OCI-M2 (cell line): ENCODE measurements around the gene TLCD4.

Experiments used
- DNase-seq: peaks from one replicate; lab custom pipeline; 2025; ENCODE audit not compliant: unreplicated experiment; lab: John Stamatoyannopoulos, UW

TLCD4 gene

GRCh38 chr1:95094923-95095322 is 22.2 kb upstream of the TLCD4 start:
- no peak for DNase-seq

- DNase-seq = no peak
Observed at GRCh38 chr1:95095833-95096217, 21.3 kb upstream of the TLCD4 start.

DNA sequence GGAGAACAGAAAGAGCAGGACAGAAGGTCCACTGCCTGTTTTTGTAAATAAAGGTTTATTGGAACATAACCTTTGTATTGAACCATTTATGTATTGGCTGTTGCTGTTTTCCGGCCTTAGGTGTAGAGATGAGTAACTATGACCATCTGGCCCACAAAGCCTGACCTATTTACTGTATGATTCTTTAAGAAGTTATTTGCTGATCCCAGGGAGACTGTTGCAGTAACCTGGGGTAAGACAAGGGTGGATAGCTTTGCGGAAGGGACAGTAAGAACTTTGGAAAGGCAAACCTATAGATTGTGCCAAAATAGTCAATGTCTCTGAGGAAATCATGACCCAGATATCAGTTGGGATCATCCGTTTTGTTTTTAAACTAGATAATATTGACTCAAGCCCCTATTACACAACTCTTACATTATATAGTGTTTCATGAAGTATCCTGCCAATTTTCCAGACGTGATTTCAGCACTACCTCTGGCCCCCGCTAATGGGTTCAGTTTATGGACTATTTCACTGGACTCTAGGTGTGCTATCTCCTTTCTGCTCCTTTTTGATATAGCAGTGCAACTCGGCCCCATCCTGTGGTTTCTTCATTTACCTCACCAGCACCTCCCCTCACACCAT is 20.8 kb upstream of the TLCD4 start:
- no peak for DNase-seq

GRCh38 chr1:95097426-95097825 is 19.7 kb upstream of the TLCD4 start:
- DNase-seq = no peak

DNA sequence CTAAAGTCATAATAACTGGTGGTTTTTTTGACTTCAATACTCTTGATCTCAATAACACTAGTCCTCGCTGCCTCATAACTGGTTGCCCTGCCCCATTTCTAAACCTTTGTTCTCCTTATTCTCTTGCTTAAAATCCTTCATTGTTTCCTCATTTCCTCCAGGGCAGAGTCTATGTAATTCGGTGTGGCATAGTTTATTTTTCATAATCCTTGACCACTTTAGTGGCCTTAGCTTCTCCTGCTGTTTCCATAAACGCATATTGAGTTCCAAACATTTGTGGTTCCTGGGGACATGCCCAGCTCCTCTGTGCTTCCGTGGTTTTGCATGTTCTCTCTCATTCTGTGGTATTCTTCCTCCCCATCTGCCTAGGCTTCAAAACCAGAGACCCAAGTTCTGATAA is 19.0 kb upstream of the TLCD4 start:
- no peak for DNase-seq

DNA sequence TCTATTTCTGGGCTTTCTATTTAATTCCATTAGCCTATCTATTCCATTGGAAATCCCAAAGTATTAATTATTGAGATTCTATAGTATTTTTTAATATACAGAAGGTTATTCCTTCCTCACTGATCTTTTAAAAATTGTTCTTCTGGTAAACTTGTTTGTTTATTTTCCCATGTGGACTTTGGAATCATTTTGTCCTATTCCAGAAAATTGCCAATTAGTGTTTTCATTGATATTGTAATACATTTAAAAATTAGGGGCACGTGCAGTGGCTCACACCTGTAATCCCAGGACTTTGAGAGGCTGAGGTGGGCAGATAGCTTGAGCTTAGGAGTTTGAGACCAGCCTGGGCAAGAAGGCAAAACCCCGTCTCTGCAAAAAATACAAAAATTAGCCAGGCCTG is 8.4 kb upstream of the TLCD4 start:
- no peak for DNase-seq

GRCh38 chr1:95111014-95111413 is 6.1 kb upstream of the TLCD4 start:
- no peak for DNase-seq

DNA sequence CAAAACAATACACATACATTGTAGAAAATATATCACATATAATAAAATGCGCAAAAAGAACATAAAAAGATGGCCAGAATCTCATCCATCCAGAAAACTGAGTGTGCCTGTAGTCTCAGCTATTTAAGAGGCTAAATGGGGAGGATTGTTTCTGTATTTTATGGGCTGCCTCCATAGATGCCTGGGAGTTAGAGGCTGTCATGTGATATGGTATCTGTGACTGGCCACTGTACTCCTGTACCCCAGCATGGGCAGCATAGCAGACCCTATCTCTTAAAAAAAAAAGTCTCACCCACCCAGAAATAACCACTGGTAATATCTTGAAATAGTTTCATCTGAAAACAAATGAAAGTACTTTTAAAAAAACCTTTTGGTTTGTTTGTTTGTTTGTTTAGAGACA is 3.5 kb upstream of the TLCD4 start:
- DNase-seq = no peak

GRCh38 chr1:95115708-95116137 is 1.4 kb upstream of the TLCD4 start:
- no peak for DNase-seq

DNA sequence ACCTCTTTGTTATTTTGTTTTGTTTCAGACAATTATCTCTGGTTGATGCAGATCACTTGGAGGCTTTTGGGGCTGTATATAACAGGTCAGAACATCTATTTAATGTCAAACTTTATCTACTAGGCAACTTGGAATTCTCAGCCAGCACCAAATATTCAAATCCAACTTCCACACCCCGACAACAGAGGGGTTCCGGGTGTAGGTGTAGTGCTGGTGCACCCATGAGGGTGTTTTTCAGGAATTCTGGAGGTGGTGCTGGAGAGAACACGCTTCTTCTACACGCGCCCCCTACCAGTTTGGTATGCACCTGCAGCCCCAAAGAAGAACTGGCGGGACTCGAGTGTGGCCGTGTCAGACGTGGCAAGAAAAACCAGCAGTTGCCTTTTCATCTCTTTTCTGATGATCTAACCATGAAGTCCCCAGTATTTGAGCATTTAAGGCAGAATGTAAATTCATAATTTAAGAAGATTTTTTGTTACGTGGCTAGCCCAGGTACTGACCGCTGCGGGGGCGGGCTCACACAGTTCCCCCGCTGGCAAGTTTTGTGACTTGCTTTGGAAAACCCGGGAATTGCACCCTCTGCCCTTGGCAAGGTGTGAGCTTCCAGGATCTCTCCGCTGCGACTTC is 462 bp upstream of the TLCD4 start:
- DNase-seq = no peak

GRCh38 chr1:95118067-95118499 is 928 bp downstream of the TLCD4 start:
- no peak for DNase-seq

GRCh38 chr1:95118710-95119109 is 1.6 kb downstream of the TLCD4 start:
- no peak for DNase-seq

DNA sequence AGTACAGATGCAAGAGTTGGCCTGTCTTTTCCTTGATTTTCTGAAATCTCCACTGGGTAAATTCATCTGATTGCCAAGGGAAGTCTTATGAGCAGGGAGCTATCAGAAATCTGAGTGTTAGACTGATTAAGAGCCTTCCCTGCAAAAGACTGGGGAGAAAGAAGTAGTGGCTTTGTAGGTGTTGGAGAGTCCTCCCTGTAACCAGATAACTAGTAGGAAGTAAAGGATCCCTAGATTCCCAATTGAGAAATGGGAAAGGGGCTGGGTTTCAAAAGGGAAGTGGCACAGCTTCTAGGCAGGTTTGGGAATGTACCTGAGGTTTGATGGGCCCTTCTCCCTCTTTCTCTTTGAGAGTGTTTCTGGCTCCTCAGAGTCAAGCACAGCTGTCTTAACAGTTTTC is 2.1 kb downstream of the TLCD4 start:
- no peak for DNase-seq

- no peak for DNase-seq
Observed at GRCh38 chr1:95122151-95122697, 5.1 kb downstream of the TLCD4 start.

- no peak for DNase-seq
Observed at GRCh38 chr1:95124342-95124741, 7.2 kb downstream of the TLCD4 start.

DNA sequence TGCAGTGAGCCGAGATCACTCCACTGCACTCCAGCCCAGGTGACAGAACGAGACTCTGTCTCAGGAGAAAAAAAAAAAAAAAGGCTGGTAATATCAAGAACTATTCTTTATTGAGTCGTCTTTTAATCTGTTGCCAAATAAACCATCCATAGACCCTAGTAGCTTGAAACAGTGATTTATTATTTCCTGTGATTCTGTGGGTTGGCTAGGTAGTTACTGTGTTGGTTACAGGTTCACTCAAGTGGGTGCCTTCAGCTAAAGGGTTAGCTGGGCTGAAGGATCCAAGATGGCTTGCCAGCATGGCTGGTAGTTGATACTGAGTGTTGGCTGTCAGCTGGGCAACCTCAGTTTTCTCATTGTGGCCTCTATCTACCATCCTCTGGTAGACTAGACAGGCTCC is 9.2 kb downstream of the TLCD4 start:
- DNase-seq = no peak

DNA sequence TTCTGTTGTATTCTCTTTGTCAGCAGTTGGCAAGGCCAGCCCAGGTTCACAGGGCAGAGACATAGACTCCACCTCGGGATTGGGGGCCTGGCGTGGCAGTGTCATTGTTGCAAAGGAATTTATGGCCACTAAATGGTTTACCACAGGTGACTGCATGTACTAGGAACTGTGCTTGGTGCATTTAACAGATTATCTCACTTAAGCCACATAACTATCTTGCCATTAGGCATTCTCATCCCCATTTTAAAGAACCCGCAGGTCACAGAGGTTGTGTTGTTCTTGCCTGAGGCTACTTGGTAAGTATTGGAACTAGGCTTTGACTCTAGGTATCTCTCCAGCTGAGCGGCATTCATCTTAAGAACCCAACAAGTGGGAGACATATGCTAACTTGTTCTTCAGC is 9.7 kb downstream of the TLCD4 start:
- no peak for DNase-seq

- DNase-seq = no peak
Observed at GRCh38 chr1:95127380-95127779, 10.2 kb downstream of the TLCD4 start.

DNA sequence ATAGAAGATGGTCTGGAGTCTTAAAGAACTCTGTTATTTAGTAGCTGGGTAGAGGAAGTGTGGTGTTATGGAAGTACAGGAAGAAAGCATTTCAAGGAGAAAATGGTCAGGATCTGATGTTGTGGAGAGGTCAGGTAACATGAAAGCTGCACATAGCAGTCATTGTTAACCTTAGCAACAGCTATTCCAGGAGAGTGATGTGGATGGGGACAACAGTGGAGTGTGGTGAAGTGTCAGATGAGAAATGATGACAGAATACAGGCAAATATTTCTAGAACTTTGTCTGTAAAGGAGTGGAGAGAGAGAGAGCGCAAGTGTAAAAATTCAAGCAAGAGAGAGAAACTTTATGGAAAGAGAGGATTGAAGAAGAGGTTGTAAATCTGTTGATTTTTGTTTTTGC is 15.6 kb downstream of the TLCD4 start:
- DNase-seq = no peak

GRCh38 chr1:95133687-95134086 is 16.5 kb downstream of the TLCD4 start:
- no peak for DNase-seq

DNA sequence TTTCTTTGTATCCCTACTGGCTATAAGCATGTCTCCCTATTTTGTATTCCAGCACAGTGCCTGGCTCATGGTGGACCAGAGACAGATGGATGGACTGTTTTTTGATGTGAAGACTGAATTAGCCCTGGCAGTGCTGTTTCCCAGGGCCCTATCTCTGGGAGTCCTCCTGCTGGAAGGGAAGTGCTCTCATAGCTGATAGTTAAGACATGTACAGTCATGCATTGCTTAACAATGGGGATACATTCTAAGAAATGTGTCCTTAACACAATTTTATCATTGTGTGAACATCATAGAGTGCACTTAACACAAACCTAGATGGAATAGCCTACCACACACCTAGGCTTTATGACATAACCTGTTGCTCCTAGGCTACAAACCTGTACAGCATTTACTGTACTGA is 21.1 kb downstream of the TLCD4 start:
- no peak for DNase-seq

- DNase-seq = no peak
Observed at GRCh38 chr1:95139039-95139438, 21.9 kb downstream of the TLCD4 start.

DNA sequence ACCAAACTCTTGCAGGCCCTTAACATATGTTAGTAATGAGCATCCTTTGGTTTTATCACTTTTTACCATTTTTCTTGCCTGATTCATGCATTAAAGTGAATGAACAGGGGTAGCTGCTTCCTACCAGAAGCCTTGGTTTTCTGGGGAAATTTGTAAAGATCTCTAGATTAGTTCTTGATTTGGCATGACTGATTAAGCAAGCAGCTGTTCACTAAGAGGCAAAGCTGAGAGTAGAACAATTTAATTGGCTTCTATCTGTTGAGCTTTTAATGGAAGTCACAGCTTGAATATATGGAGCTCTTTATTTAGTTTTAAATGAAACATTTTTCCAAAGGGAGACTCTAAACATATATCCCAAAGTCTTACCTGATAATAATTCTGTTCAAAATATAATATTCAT is 23.6 kb downstream of the TLCD4 start:
- no peak for DNase-seq
